ENCODE measurements around the gene PDE7B. TPM values are rescaled to one million over a fixed set of nuclear protein-coding genes. Genes with fewer than 3 reads are reported as not detected.

Gene PDE7B
- total and polyA plus RNA-seq, 2 of the 13 experiments (the other 11 are each of a cell fraction or from before 2014, with no cell fraction given) = not detected

- Histone ChIP-seq H3K9me3 (ENCODE audit: low read length) (no peaks in the 10 kb centered on the region), H2AFZ (ENCODE audit: low read length) (no peak overlapping the region), H3K4me2 (ENCODE audit: low read depth, low read length) (no peak overlapping the region), H3K4me3 (replicated peaks in 1 of 3; ENCODE audit: insufficient read depth in 1 of 3, low read depth in 2 of 3, low read length in 3 of 3) (no peak overlapping the region), H3K36me3 (replicated peaks in 1 of 2; ENCODE audit: control insufficient read depth in 1 of 2, insufficient read depth in 2 of 2, low read length in 2 of 2) (peaks cover 4 to 15% of the 10 kb centered on the region in 2 experiments; a peak in 4 of 5 replicates), H3K27me3 (ENCODE audit: control insufficient read depth in 1 of 2, insufficient read depth in 2 of 2, low read length in 2 of 2) (no peaks in the 10 kb centered on the region), H3K9ac (ENCODE audit: insufficient read depth, low read depth, low read length) (no peak overlapping the region), H4K20me1 (ENCODE audit: insufficient read depth, low read length) (no peaks in the 10 kb centered on the region), H3K79me2 (ENCODE audit: insufficient read depth, low read length) (peaks cover 4% of the 10 kb centered on the region), H3K27ac (ENCODE audit: extremely low read length, insufficient read depth, low read length) (no peak overlapping the region), H3K4me1 (ENCODE audit: insufficient read depth, low read length) (peaks cover 7% of the 10 kb centered on the region)
- in situ Hi-C loops (cut with HindIII; ENCODE audit: extremely low pct_ligation_motif_present, low pct_unique_long_range_greater_than_20kb) (no loop called here), intact Hi-C loops (cut with micrococcal nuclease; ENCODE audit: unreplicated experiment) (no loop called here)
- DNase-seq (ENCODE audit: low spot score) (no peak), ATAC-seq (no peak), FAIRE-seq (no peak)
- ChIA-PET CTCF (ENCODE audit: low intra/inter-chr PET ratio, low total read pairs) (no interaction called here), POLR2A (no interaction called here)
- 91% methylated on average over 5 of the region's 5 CpGs for WGBS (ENCODE audit: low lambda C conversion rate)
- BruUV-seq (replicated peaks) = no TSS peak
- TF ChIP-seq ZBTB7A (CRISPR knock-in tag; IDR thresholded peaks at IDR 0.05) = no peak
- no peak for TF ChIP-seq ZNF484 (CRISPR knock-in tag; IDR thresholded peaks at IDR 0.05; ENCODE audit: borderline replicate concordance, low read depth)
- TF ChIP-seq SIN3B (IDR thresholded peaks at IDR 0.05; ENCODE audit: low read length) = no peak
- no peak for TF ChIP-seq GABPA (IDR thresholded peaks at IDR 0.05; ENCODE audit: low read depth, low read length)
- no peak for TF ChIP-seq GABPA (CRISPR knock-in tag; IDR thresholded peaks at IDR 0.05; ENCODE audit: low read depth)
- TF ChIP-seq, protein P1, sequence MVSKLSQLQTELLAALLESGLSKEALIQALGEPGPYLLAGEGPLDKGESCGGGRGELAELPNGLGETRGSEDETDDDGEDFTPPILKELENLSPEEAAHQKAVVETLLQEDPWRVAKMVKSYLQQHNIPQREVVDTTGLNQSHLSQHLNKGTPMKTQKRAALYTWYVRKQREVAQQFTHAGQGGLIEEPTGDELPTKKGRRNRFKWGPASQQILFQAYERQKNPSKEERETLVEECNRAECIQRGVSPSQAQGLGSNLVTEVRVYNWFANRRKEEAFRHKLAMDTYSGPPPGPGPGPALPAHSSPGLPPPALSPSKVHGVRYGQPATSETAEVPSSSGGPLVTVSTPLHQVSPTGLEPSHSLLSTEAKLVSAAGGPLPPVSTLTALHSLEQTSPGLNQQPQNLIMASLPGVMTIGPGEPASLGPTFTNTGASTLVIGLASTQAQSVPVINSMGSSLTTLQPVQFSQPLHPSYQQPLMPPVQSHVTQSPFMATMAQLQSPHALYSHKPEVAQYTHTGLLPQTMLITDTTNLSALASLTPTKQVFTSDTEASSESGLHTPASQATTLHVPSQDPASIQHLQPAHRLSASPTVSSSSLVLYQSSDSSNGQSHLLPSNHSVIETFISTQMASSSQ (IDR thresholded peaks at IDR 0.05; ENCODE audit: low read depth) = no peak
- TF ChIP-seq, protein P1 (CRISPR knock-in tag; IDR thresholded peaks at IDR 0.05; ENCODE audit: borderline replicate concordance) = no peak
Observed at GRCh38 chr6:136244061-136244616, 392.6 kb downstream of the PDE7B start.
